Panc1 (cell line): ENCODE data around the gene PRTFDC1. TPM values are rescaled to one million over a fixed set of nuclear protein-coding genes. Genes with fewer than 3 reads are reported as not detected.

Source experiments
- ATAC-seq: fragments of 200-7000 bp; cut with Tn5 transposase; 2 replicates; pipeline ENCODE4 v1.9.1; 2020; ENCODE audit warnings: mild to moderate bottlenecking, moderate library complexity
- BruUV-seq: library from RNA; stranded (reverse); fragments of 400-500 nt; replicated peaks from 2 replicates; lab custom pipeline; 2021; lab: Mats Ljungman, UMichigan
- CTCF ChIA-PET: fragments of 300-600 bp; sonication (Branson Sonifier 250); formaldehyde crosslinking; loops from one replicate; lab custom pipeline; 2022; ENCODE audit warnings: antibody characterized with exemption; lab: Charles Lee
- POLR2A ChIA-PET: fragments of 300-600 bp; sonication (Branson Sonifier 250); formaldehyde crosslinking; loops from one replicate; lab custom pipeline; 2022; ENCODE audit warnings: antibody characterized with exemption; lab: Charles Lee
- DNase-seq: peaks from one replicate; pipeline ENCODE4 v3.0.0-alpha.2; 2010; ENCODE audit warnings: low read depth, low spot score
- H3K27ac ChIP-seq: 2 replicates; pipeline ENCODE4 v1.5.1; 2011; ENCODE audit warnings: mild to moderate bottlenecking, low read length, inconsistent platforms
- H3K27me3 ChIP-seq: fragments of 200-500 bp; sonication (Bioruptor generic); 2 replicates; pipeline ENCODE4 v1.6.0; 2014; ENCODE audit warnings: low read length, inconsistent platforms; ENCODE audit not compliant: control insufficient read depth, insufficient read depth
- H3K36me3 ChIP-seq: fragments of 200-500 bp; sonication (Bioruptor generic); 2 replicates; pipeline ENCODE4 v1.5.1; 2014; ENCODE audit warnings: inconsistent platforms, mild to moderate bottlenecking, low read length, moderate library complexity; ENCODE audit not compliant: control insufficient read depth, insufficient read depth
- H3K4me1 ChIP-seq: 2 replicates; pipeline ENCODE4 v1.5.1; 2011; ENCODE audit warnings: inconsistent platforms, mild to moderate bottlenecking, low read length, moderate library complexity; ENCODE audit not compliant: control insufficient read depth, insufficient read depth
- H3K4me3 ChIP-seq, 2 experiments: 2 replicates each; pipeline ENCODE4 v1.5.1; 2011 to 2012; ENCODE audit warnings: low read depth in 2 of 2, low read length in 2 of 2, mild to moderate bottlenecking in 2 of 2, inconsistent platforms in 1 of 2, moderate library complexity in 1 of 2
- H3K9me3 ChIP-seq: fragments of 200-500 bp; sonication (Bioruptor generic); 2 replicates; pipeline ENCODE4 v1.5.1; 2014; ENCODE audit warnings: low read depth, mild to moderate bottlenecking, inconsistent platforms, low read length, moderate library complexity; ENCODE audit not compliant: control insufficient read depth, insufficient read depth
- CTCF ChIP-seq: fragments of 450-650 bp; IDR thresholded peaks from 2 replicates; pipeline ENCODE4 v1.5.1; 2017; ENCODE audit warnings: mild to moderate bottlenecking
- POLR2AphosphoS5 ChIP-seq: IDR thresholded peaks from 2 replicates; pipeline ENCODE4 v1.6.1; 2012; ENCODE audit warnings: mild to moderate bottlenecking, low read depth, low read length, moderate library complexity
- REST ChIP-seq, 2 experiments: IDR thresholded peaks; 2 replicates each; pipeline ENCODE4 v1.6.1; 2011 to 2012; ENCODE audit warnings: low read depth in 2 of 2, control low read depth in 1 of 2, low read length in 1 of 2, mild to moderate bottlenecking in 1 of 2, moderate library complexity in 1 of 2; ENCODE audit not compliant: insufficient read depth in 1 of 2
- SIN3A ChIP-seq: IDR thresholded peaks from 2 replicates; pipeline ENCODE4 v1.6.1; 2012; ENCODE audit warnings: low read depth, mild to moderate bottlenecking, low read length, moderate library complexity, borderline replicate concordance; ENCODE audit not compliant: insufficient read depth
- TCF7L2 ChIP-seq: IDR thresholded peaks from 2 replicates; pipeline ENCODE4 v1.6.1; 2011; ENCODE audit warnings: mild to moderate bottlenecking, low read depth, low read length, inconsistent platforms
- in situ Hi-C: cut with HindIII; loops from 2 replicates; pipeline ENCODE4 v1.10.0; 2016; ENCODE audit warnings: low sequenced_read_pairs, low pct_unique_long_range_greater_than_20kb
- intact Hi-C: fragments of 100-400 bp; cut with micrococcal nuclease; formaldehyde crosslinking; loops from one replicate; pipeline ENCODE4 v1.10.0; 2022; ENCODE audit not compliant: unreplicated experiment
- total RNA-seq: library from RNA; stranded (reverse); gene quantifications from one replicate; pipeline ENCODE4 v1.2.1, GENCODE V29; 2021; ENCODE audit not compliant: unreplicated experiment

PRTFDC1 gene
- total RNA-seq, 1 experiment from 2014 or later = 3.0 TPM

- in situ Hi-C loops (no loop called here), intact Hi-C loops (no loop called here)
- H3K4me1 ChIP-seq = no peaks in the 10 kb centered on the region
- no peaks in the 10 kb centered on the region for H3K27me3 ChIP-seq
- no peaks in the 10 kb centered on the region for H3K9me3 ChIP-seq
- H3K27ac ChIP-seq = no peak overlapping the region
- ChIA-PET CTCF (no interaction called here), POLR2A (no interaction called here)
- DNase-seq (no peak), ATAC-seq (no peak)
- no peak overlapping the region for H3K4me3 ChIP-seq
- no peak for TF ChIP-seq TCF7L2
- no peak for TF ChIP-seq CTCF
- no peak for TF ChIP-seq SIN3A
- no peak for TF ChIP-seq REST (IDR thresholded peaks at IDR 0.05; ENCODE audit: insufficient read depth in 1 of 2, low read depth in 2 of 2, low read length in 1 of 2)
- TF ChIP-seq POLR2AphosphoS5 = no peak
- no TSS peak for BruUV-seq
- no peaks in the 10 kb centered on the region for H3K36me3 ChIP-seq
These were observed 109.5 kb downstream of the PRTFDC1 start for GRCh38 chr10:24842856-24843255.

- no peak overlapping the region for H3K27ac ChIP-seq
- ChIA-PET CTCF (no interaction called here), POLR2A (no interaction called here)
- in situ Hi-C loops = no loop called here
- ATAC-seq (no peak), DNase-seq (no peak)
- H3K27me3 ChIP-seq = no peaks in the 10 kb centered on the region
- H3K36me3 ChIP-seq = no peaks in the 10 kb centered on the region
- H3K4me1 ChIP-seq = no peaks in the 10 kb centered on the region
- H3K4me3 ChIP-seq = no peak overlapping the region
- H3K9me3 ChIP-seq = no peaks in the 10 kb centered on the region
- no TSS peak for BruUV-seq
- TF ChIP-seq CTCF (no peak), TCF7L2 (no peak), POLR2AphosphoS5 (no peak)
- intact Hi-C loops = no loop called here
These were observed 110.9 kb downstream of the PRTFDC1 start for GRCh38 chr10:24841530-24841929.

- in situ Hi-C loops (no loop called here), intact Hi-C loops (no loop called here)
- ChIA-PET POLR2A (no interaction called here), CTCF (no interaction called here)
- Histone ChIP-seq H3K36me3 (no peaks in the 10 kb centered on the region), H3K27ac (no peak overlapping the region), H3K27me3 (no peaks in the 10 kb centered on the region), H3K9me3 (no peaks in the 10 kb centered on the region), H3K4me1 (no peaks in the 10 kb centered on the region), H3K4me3 (no peak overlapping the region)
- ATAC-seq (no peak), DNase-seq (no peak)
- BruUV-seq = no TSS peak
- no peak for TF ChIP-seq TCF7L2
- no peak for TF ChIP-seq CTCF
- TF ChIP-seq SIN3A = no peak
- TF ChIP-seq POLR2AphosphoS5 = no peak
- no peak for TF ChIP-seq REST (IDR thresholded peaks at IDR 0.05; ENCODE audit: insufficient read depth in 1 of 2, low read depth in 2 of 2, low read length in 1 of 2)
These were observed 111.6 kb downstream of the PRTFDC1 start for GRCh38 chr10:24840784-24841183.
